Ovary (tissue), 10 donors: Measurements from ENCODE around the gene NAPG. TPM values are rescaled to one million over a fixed set of nuclear protein-coding genes. Genes with fewer than 3 reads are reported as not detected.
A peak's percentile ranks its signal among the peaks of the same experiment; 100 is the strongest.

Experiments used
- DNase-seq, 5 donors: peaks; one replicate each; pipeline ENCODE4 v3.0.0-alpha.2; 2019 to 2020
- H3K27ac ChIP-seq, 2 donors: fragments of 200-600 bp; one replicate each; pipeline versions ENCODE4 v1.5.1 to v1.8.0; 2019 to 2022
- H3K27me3 ChIP-seq: fragments of 200-600 bp; one replicate; pipeline ENCODE4 v1.8.0; 2022
- H3K36me3 ChIP-seq: fragments of 200-600 bp; sonication (generic); one replicate; pipeline ENCODE4 v1.5.1; 2019
- H3K4me1 ChIP-seq: one replicate; pipeline ENCODE4 v1.8.1; 2013; ENCODE audit warnings: mild to moderate bottlenecking, moderate library complexity; ENCODE audit not compliant: insufficient read depth
- H3K4me3 ChIP-seq: fragments of 200-600 bp; sonication (generic); one replicate; pipeline ENCODE4 v1.5.1; 2017
- H3K9me3 ChIP-seq, 2 donors: fragments of 200-600 bp in 1 of 2; sonication (generic) in 1 of 2; one replicate each; pipeline versions ENCODE4 v1.5.1 to v1.8.1; 2013 to 2019; ENCODE audit warnings: mild to moderate bottlenecking in 1 of 2, moderate library complexity in 1 of 2
- EP300 ChIP-seq: sonication (generic); formaldehyde crosslinking; IDR thresholded peaks from one replicate; pipeline ENCODE4 v1.6.1; 2017; ENCODE audit warnings: antibody characterized with exemption
- POLR2A ChIP-seq: fragments of 450-650 bp; IDR thresholded peaks from one replicate; pipeline ENCODE4 v1.6.1; 2017; ENCODE audit warnings: antibody characterized with exemption, mild to moderate bottlenecking, moderate library complexity
- WGBS, 3 donors: extraction: QIAGEN DNeasy Blood & Tissue Kit in 1 of 3; methylation state at CpG; one replicate each; pipeline versions ENCODE4 v1.1.5 to v1.1.7; 2013 to 2017; 5-methylcytosine and 5-hydroxymethylcytosine counted together
- intact Hi-C, 4 donors: fragments of 100-400 bp; cut with DNase I; formaldehyde crosslinking; loops; one replicate each; pipeline versions ENCODE4 v1.11.0 to v1.15.1; 2022 to 2023
- long read RNA-seq, 3 donors: library from polyadenylated mRNA in 2 of 3; unstranded in 2 of 3; transcript quantifications; one replicate each; pipeline ENCODE4 v2.0.0 and lab custom pipeline, GENCODE V29; 2021 to 2026
- polyA plus RNA-seq, 2 donors: library from polyadenylated mRNA; stranded (reverse); fragments of 200-250 nt in 1 of 2; fragments of 350-450 nt in 1 of 2; fragmentation: Illumina TruSeq in 1 of 2; extraction: RNeasy Lipid Tissue Mini Kit (QIAGEN cat#74804) in 1 of 2; gene quantifications; one replicate each; pipeline ENCODE4 v1.2.3, GENCODE V29; 2013 to 2014
- total RNA-seq, 7 donors: library from RNA; depleted of rRNA in 2 of 7; stranded (reverse); fragments of >200 nt in 2 of 7; fragmentation: NEBNext Ultra II Directional in 3 of 7; extraction: Animal tissue kit (Norgen Biotek cat#: 25700) in 3 of 7; gene quantifications; one replicate each; pipeline versions ENCODE4 v1.1.0 to v1.2.4, GENCODE V29; 2016 to 2023
- TF ChIP-seq, protein P1 (sequence below), 3 donors: fragments of 450-650 bp in 2 of 3; fragments of 200-600 bp in 1 of 3; IDR thresholded peaks; one replicate each; pipeline versions ENCODE4 v1.5.1 to v1.8.0; 2016 to 2022; ENCODE audit warnings: antibody characterized with exemption in 3 of 3, mild to moderate bottlenecking in 1 of 3
- donor health status: DM: no; HTN: no; CAD: no; lungs with moderate emphysema.
- donor health status: DM: no; HTN: no; CAD: no.
- donor health status: Bipolar disorder and iron deficiency.
- donor health status: DM: yes; HTN: yes; CAD: no.
- donor health status: DM: no; HTN: no; CAD: no.
- donor health status: DM: yes; HTN: yes; CAD: no.

Gene NAPG
- 10 to 100 TPM; 12.0 to 25.8 (median 20.7) TPM for total RNA-seq
- polyA plus RNA-seq, result 10 to 100 TPM in 1 of 2 donors, 1 to 10 TPM in 1; 7.9 to 14.6 TPM
- long read RNA-seq, donor 1, partial matches to known transcripts, result 0 of 7 reads
- long read RNA-seq, donor 1, other reads (novel, unspliced or antisense), result 7 of 7 reads
- long read RNA-seq, donor 2, partial matches to known transcripts, result 0 of 10 reads
- long read RNA-seq, donor 2, other reads (novel, unspliced or antisense), result 8 of 10 reads
- long read RNA-seq, donor 3, partial matches to known transcripts, result 0 of 8 reads
- long read RNA-seq, donor 3, other reads (novel, unspliced or antisense), result 7 of 8 reads

DNA sequence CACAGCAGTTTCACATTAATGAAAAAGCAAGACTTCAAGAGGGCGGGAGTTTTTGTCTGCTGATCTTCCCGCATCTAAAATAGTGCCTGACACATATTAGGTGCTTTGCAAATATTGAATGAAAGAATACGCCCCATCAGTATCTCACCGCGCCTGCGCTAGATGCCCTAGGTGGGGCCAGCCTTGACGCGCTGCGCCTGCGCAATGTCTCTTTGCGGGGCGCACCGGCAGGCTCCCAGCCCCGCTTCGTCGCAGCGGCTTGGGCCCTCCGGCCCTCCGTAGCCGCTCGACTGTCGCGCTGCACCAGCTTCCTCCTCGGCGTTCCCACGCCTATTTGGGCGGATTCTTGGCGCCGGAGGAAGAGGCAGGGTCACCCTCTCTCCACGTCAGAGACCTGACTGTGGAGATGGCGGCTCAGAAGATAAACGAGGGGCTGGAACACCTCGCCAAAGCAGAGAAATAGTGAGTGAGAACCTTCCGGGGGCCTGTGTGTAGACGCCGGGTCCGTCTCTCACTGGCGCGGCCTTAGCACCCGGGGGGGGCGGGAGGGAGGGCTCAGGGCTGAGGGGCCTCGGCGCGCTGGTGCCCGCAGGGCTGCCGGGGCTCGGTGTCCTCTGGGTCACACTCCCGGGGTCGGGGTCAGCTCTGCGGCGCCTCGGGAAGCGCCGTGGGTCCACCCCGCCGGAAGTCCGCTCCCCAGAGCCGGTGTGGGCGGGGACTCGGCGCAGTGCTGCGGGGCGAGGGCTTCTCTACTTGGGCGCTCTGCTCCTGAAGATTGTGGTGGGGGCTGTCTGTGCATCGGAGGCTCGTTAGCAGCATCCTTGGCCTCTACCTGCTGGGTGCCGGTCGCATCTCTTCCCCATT, at the start of gene NAPG:
TSS of gene NAPG (plus strand) at position 331 of the 864 bp plus-strand sequence. CDS start at position 407, 76 bp downstream.
- intact Hi-C loops, result no loop called here
- H3K27ac ChIP-seq, result peak within 1 kb of the TSS; percentile 76 to 78

DNA sequence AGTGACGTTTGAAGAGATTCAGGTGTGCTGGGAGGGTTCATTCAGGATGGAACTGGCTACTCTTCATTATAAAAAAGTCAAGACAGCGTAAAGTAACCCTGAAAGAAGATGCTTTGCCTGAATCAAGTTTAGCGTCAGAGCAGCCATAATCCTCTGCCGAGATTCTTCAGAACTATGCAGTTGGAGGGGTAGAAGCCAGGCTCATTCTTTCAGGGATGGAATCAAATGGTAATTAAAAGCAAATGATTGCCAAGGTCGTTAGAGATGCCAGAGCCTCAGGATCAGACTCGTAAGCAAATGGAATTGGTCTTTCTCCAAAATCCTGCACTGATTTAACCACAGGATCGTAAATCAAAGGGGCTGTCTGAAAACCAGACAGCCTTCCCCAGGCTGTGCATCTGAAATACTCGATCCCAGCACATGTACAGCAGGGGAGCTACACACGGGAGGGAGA, 49.5 kb upstream of the NAPG start:
- no peak for TF ChIP-seq EP300

More for the DNA sequence above, at the start of gene NAPG:
- WGBS, 3 donors, result 0 to 1% (median 1%) methylated on average over 54 to 68 of the region's 68 CpGs
- Histone ChIP-seq H3K27me3 (no peaks in the 10 kb centered on the region), H3K4me3 (peak within 1 kb of the TSS; percentile 97), H3K36me3 (no peaks in the 10 kb centered on the region), H3K4me1 (peaks cover 5% of the 10 kb centered on the region), H3K9me3 (no peaks in the 10 kb centered on the region)
- no peak for TF ChIP-seq EP300
- TF ChIP-seq POLR2A, result peak; percentile 27
- DNase-seq, result peak; percentile 87 to 93 (median 89)

DNA sequence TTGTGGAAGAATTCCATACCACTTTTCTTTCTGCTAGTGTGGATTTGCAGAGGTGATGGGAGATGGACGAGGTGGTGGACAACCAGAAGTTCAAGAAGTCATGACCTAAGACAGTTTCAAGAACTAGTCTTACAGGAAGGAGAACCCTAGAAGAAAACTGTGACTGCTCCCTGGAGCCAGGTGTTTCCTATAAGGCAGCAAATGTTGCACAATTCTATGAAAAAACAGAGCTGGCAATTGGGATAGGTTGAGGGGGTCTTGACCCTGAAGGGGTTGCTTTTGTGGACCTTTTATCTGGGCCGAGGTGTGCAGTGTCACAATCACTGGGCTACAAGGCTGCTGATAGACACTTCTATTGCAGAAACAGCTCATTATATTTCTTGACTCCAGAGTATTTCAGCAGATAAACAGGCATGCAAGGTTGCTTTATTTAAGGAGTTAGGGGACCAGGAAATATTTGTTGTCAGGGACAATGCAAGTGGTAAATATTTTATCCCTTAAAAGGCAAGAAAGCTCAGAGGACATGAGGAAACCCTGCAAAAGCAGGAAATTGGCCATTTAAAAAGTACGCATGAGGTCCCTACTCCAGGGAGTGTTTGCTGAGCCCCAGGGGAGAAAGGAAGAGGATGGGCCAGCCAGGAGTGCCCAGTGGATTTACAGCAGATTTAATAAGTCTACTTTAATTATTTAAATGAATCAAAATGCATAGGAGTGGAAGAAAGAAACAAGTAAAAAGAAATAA, 48.5 kb upstream of the NAPG start:
- peak overlapping the region in 1 of 2 donors; percentile 72 for H3K27ac ChIP-seq
- intact Hi-C loops, result no loop called here
- no peaks in the 10 kb centered on the region for H3K9me3 ChIP-seq
- no peak overlapping the region for H3K4me3 ChIP-seq
- 36 to 52% (median 41%) methylated on average over 3 of the region's 3 CpGs for WGBS, 3 donors
- H3K36me3 ChIP-seq, result no peaks in the 10 kb centered on the region
- H3K4me1 ChIP-seq, result peaks cover 11% of the 10 kb centered on the region
- no peak for DNase-seq
- no peaks in the 10 kb centered on the region for H3K27me3 ChIP-seq
- TF ChIP-seq, protein P1, sequence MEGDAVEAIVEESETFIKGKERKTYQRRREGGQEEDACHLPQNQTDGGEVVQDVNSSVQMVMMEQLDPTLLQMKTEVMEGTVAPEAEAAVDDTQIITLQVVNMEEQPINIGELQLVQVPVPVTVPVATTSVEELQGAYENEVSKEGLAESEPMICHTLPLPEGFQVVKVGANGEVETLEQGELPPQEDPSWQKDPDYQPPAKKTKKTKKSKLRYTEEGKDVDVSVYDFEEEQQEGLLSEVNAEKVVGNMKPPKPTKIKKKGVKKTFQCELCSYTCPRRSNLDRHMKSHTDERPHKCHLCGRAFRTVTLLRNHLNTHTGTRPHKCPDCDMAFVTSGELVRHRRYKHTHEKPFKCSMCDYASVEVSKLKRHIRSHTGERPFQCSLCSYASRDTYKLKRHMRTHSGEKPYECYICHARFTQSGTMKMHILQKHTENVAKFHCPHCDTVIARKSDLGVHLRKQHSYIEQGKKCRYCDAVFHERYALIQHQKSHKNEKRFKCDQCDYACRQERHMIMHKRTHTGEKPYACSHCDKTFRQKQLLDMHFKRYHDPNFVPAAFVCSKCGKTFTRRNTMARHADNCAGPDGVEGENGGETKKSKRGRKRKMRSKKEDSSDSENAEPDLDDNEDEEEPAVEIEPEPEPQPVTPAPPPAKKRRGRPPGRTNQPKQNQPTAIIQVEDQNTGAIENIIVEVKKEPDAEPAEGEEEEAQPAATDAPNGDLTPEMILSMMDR (IDR thresholded peaks at IDR 0.05), result no peak
- TF ChIP-seq POLR2A (no peak), EP300 (no peak)

More for the DNA sequence above, 49.5 kb upstream of the NAPG start:
- peak in 3 of 5 donors; percentile 15 to 50 (median 36) for DNase-seq
- H3K27me3 ChIP-seq, result no peaks in the 10 kb centered on the region
- H3K27ac ChIP-seq, result peak overlapping the region; percentile 27 to 72
- H3K9me3 ChIP-seq, result no peaks in the 10 kb centered on the region
- H3K4me1 ChIP-seq, result peaks cover 10% of the 10 kb centered on the region
- H3K36me3 ChIP-seq, result no peaks in the 10 kb centered on the region
- intact Hi-C loops, result no loop called here
- no peak overlapping the region for H3K4me3 ChIP-seq
- 8 to 9% (median 9%) methylated on average over 9 of the region's 9 CpGs for WGBS, 3 donors

DNA sequence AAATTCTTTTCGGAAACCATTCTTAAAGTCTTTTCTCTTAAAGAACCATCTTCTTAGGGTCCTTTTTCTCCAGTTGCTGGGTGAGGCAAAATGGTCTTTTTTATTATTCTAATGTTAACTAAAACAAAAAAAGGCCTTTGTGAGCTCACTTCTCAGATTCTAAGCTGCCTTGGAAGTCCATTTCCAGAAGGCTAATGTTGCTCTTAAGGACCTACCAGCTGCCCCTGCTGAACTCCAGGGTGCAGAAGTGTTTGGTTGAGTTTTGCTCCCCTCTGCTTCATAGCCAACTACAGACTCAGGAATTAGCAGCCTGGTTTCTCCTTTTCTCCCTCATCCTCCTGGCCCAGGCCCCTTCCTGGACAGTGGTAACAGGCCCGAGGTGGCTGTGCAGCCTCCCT, 48.0 kb upstream of the NAPG start:
- peaks cover 16% of the 10 kb centered on the region for H3K4me1 ChIP-seq
- peak overlapping the region in 1 of 2 donors; percentile 72 for H3K27ac ChIP-seq
- no peak overlapping the region for H3K4me3 ChIP-seq
- TF ChIP-seq EP300, result no peak
- TF ChIP-seq, protein P1 (IDR thresholded peaks at IDR 0.05), result no peak
- TF ChIP-seq POLR2A, result no peak
- intact Hi-C loops, result no loop called here
- H3K9me3 ChIP-seq, result no peaks in the 10 kb centered on the region
- 86 to 94% (median 88%) methylated on average over 2 of the region's 2 CpGs for WGBS, 3 donors
- peak in 1 of 5 donors; percentile 20 for DNase-seq
- no peaks in the 10 kb centered on the region for H3K27me3 ChIP-seq
- H3K36me3 ChIP-seq, result no peaks in the 10 kb centered on the region

DNA sequence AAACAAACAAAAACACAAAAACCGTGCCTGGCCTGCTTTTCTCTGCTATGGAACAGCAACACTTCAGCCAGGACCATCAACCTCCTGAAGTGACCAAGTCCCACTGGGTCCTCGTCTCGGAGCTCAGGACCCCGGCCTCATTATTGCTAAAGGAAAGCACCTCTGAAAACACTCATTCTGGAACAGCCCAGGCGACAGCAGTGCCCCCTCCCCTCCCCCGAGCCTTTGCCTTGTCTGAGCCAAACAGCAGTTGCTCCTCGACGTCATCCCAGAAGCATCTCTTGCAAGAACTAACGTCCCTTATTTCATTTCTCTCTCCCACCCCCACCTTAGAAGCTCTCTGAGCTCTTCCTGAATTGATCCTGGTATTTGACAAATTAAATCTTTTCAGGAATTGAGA, 44.0 kb upstream of the NAPG start:
- H3K27ac ChIP-seq, result peak overlapping the region in 1 of 2 donors; percentile 71
- DNase-seq, result peak in 3 of 5 donors; percentile 31 to 53 (median 53)

More for the DNA sequence above, 44.0 kb upstream of the NAPG start:
- H3K4me3 ChIP-seq, result no peak overlapping the region
- H3K4me1 ChIP-seq, result peaks cover 20% of the 10 kb centered on the region
- intact Hi-C loops, result no loop called here
- H3K36me3 ChIP-seq, result no peaks in the 10 kb centered on the region
- WGBS, 3 donors, result 72 to 79% (median 75%) methylated on average over 9 of the region's 9 CpGs
- H3K27me3 ChIP-seq, result no peaks in the 10 kb centered on the region
- no peaks in the 10 kb centered on the region for H3K9me3 ChIP-seq
- TF ChIP-seq POLR2A (no peak), EP300 (no peak)
- TF ChIP-seq, protein P1 (IDR thresholded peaks at IDR 0.05), result no peak
